ENCODE measurements around the gene PURA. TPM values are rescaled to one million over a fixed set of nuclear protein-coding genes. Genes with fewer than 3 reads are reported as not detected.

The PURA gene
- polyA plus RNA-seq, 2 of the 4 experiments (the other 2 are of a cell fraction): 4.5 to 12.7 TPM

- Histone ChIP-seq H3K4me3 (no peak overlapping the region), H3K27ac (no peak overlapping the region), H3K4me1 (peaks cover 36% of the 10 kb centered on the region), H3K9me3 (no peaks in the 10 kb centered on the region), H3K4me2 (no peak overlapping the region)
- ChIA-PET CTCF (interaction anchor here (3.2 kb wide), 1 partner anchor 35 kb away, joined by 20 read pairs; no protein-coding TSS in a partner anchor), POLR2A (no interaction called here)
- TF ChIP-seq JUN (IDR thresholded peaks at IDR 0.05): no peak
- no peak for TF ChIP-seq CEBPB (IDR thresholded peaks at IDR 0.05)
- no peak for TF ChIP-seq ZNF302 (CRISPR knock-in tag; IDR thresholded peaks at IDR 0.05)
- TF ChIP-seq RFX5 (IDR thresholded peaks at IDR 0.05): no peak
- DNase-seq (ENCODE audit: low read depth in 1 of 2, low spot score in 1 of 2) (no peak), ATAC-seq (no peak), FAIRE-seq (no peak)
- 70% methylated on average over 1 of the region's 1 CpG for WGBS (ENCODE audit: missing lambda C conversion rate)
Measured at GRCh38 chr5:140110646-140110957, 3.3 kb upstream of the PURA start.

- peaks cover 42% of the 10 kb centered on the region for H3K4me1 ChIP-seq
- no peak overlapping the region for H3K4me3 ChIP-seq
- no peak for DNase-seq (ENCODE audit: low read depth in 1 of 2, low spot score in 1 of 2)
- POLR2A ChIA-PET: no interaction called here
- H3K4me2 ChIP-seq: no peak overlapping the region
- 83% methylated on average over 18 of the region's 18 CpGs for WGBS (ENCODE audit: missing lambda C conversion rate)
- H3K27ac ChIP-seq: no peak overlapping the region
- TF ChIP-seq MAZ (IDR thresholded peaks at IDR 0.05; ENCODE audit: borderline replicate concordance, low read depth, low read length) (no peak), GATA3 (IDR thresholded peaks at IDR 0.05; ENCODE audit: borderline replicate concordance) (no peak), HES2 (IDR thresholded peaks at IDR 0.05) (no peak), CBX2 (IDR thresholded peaks at IDR 0.05; ENCODE audit: borderline replicate concordance, low read depth) (no peak), EHF (CRISPR knock-in tag; IDR thresholded peaks at IDR 0.05) (no peak), TP53 (CRISPR knock-in tag; IDR thresholded peaks at IDR 0.05) (no peak), ESRRA (IDR thresholded peaks at IDR 0.05; ENCODE audit: borderline replicate concordance, low read length) (no peak), MYC (IDR thresholded peaks at IDR 0.05; ENCODE audit: borderline replicate concordance, low read length) (no peak), KDM5A (IDR thresholded peaks at IDR 0.05) (no peak), ZSCAN20 (CRISPR knock-in tag; IDR thresholded peaks at IDR 0.05) (no peak), HDAC2 (IDR thresholded peaks at IDR 0.05) (no peak), JUN (IDR thresholded peaks at IDR 0.05) (no peak)
- CTCF ChIA-PET: interaction anchor here (1.3 to 3.2 kb wide), 5 partner anchors 10 to 37 kb away, joined by 4 to 20 read pairs (median 10); no protein-coding TSS in a partner anchor
- FAIRE-seq: no peak
- H3K9me3 ChIP-seq: no peaks in the 10 kb centered on the region
- no peak for ATAC-seq
Measured at GRCh38 chr5:140111011-140111858, 2.7 kb upstream of the PURA start.

GRCh38 chr5:140111859-140112551, 1.9 kb upstream of the PURA start:
- H3K4me1 ChIP-seq: peaks cover 46% of the 10 kb centered on the region
- no peak overlapping the region for H3K27ac ChIP-seq
- ATAC-seq (no peak), DNase-seq (ENCODE audit: low read depth in 1 of 2, low spot score in 1 of 2) (no peak), FAIRE-seq (no peak)
- POLR2A ChIA-PET: interaction anchor here (0.7 to 1.2 kb wide), 2 partner anchors 69 to 209 kb away, joined by 4 to 6 read pairs; partner anchors contain the start of gene NRG2
- H3K4me3 ChIP-seq: no peak overlapping the region
- CTCF ChIA-PET: interaction anchor here (0.7 to 1.8 kb wide), 7 partner anchors 9 to 325 kb away, joined by 3 to 11 read pairs (median 4); no protein-coding TSS in a partner anchor
- H3K9me3 ChIP-seq: no peaks in the 10 kb centered on the region
- no peak overlapping the region; the same call in 2 of the 3 replicates for H3K4me2 ChIP-seq
- WGBS (ENCODE audit: missing lambda C conversion rate): 84% methylated on average over 8 of the region's 8 CpGs
- no peak for TF ChIP-seq ZSCAN20 (CRISPR knock-in tag; IDR thresholded peaks at IDR 0.05)
- TF ChIP-seq EHF (CRISPR knock-in tag; IDR thresholded peaks at IDR 0.05): no peak
- no peak for TF ChIP-seq ELK1 (IDR thresholded peaks at IDR 0.05; ENCODE audit: low read depth, low read length)
- no peak for TF ChIP-seq NPAS2 (CRISPR knock-in tag; IDR thresholded peaks at IDR 0.05; ENCODE audit: borderline replicate concordance)
- no peak for TF ChIP-seq NR3C1 (IDR thresholded peaks at IDR 0.05)
- no peak for TF ChIP-seq JUNB (IDR thresholded peaks at IDR 0.05)
